A204.1 (cell line): Measurements from ENCODE around the gene LIPG.
"Not testable (repeated sequence)": the region's sequence is repeated elsewhere in the genome, so short reads cannot be mapped to it uniquely, and the experiment has no call there.

ENCODE experiments used
- FAIRE-seq: peaks from 2 replicates; lab custom pipeline; 2012; peaks lifted over from hg19 to GRCh38; lab: Jason Lieb, UNC

LIPG gene

GRCh38 chr18:49561289-49562193 is at the start of gene LIPG:
Gene LIPG, plus strand, starts transcription at chr18:49562057. Its CDS starts 252 bp downstream, at chr18:49562309.
- no peak for FAIRE-seq

GRCh38 chr18:49512876-49513275 is 49.0 kb upstream of the LIPG start:
- not testable (repeated sequence) for FAIRE-seq

- no peak for FAIRE-seq
Measured at GRCh38 chr18:49514577-49514976, 47.3 kb upstream of the LIPG start.

GRCh38 chr18:49515003-49515402 is 46.9 kb upstream of the LIPG start:
- not testable (repeated sequence) for FAIRE-seq

- FAIRE-seq, result no peak
Measured at GRCh38 chr18:49515516-49515915, 46.3 kb upstream of the LIPG start.

GRCh38 chr18:49517483-49517882 is 44.4 kb upstream of the LIPG start:
- FAIRE-seq, result no peak

- FAIRE-seq, result no peak
Measured at GRCh38 chr18:49519101-49519971, 42.5 kb upstream of the LIPG start.

- no peak for FAIRE-seq
Measured at GRCh38 chr18:49520661-49521145, 41.2 kb upstream of the LIPG start.

- FAIRE-seq, result no peak
Measured at GRCh38 chr18:49521216-49521835, 40.5 kb upstream of the LIPG start.

- FAIRE-seq, result not testable (repeated sequence)
Measured at GRCh38 chr18:49523580-49524093, 38.2 kb upstream of the LIPG start.

GRCh38 chr18:49524349-49524748 is 37.5 kb upstream of the LIPG start:
- no peak for FAIRE-seq

GRCh38 chr18:49524951-49525350 is 36.9 kb upstream of the LIPG start:
- FAIRE-seq, result no peak

- FAIRE-seq, result no peak
Measured at GRCh38 chr18:49525981-49526380, 35.9 kb upstream of the LIPG start.

GRCh38 chr18:49527631-49528327 is 34.1 kb upstream of the LIPG start:
- no peak for FAIRE-seq

GRCh38 chr18:49529596-49529995 is 32.3 kb upstream of the LIPG start:
- FAIRE-seq, result no peak

- no peak for FAIRE-seq
Measured at GRCh38 chr18:49531678-49532153, 30.1 kb upstream of the LIPG start.

GRCh38 chr18:49534846-49535601 is 26.8 kb upstream of the LIPG start:
- FAIRE-seq, result peak; percentile 6

- no peak for FAIRE-seq
Measured at GRCh38 chr18:49537232-49537896, 24.5 kb upstream of the LIPG start.

- FAIRE-seq, result no peak
Measured at GRCh38 chr18:49544362-49544761, 17.5 kb upstream of the LIPG start.

GRCh38 chr18:49546278-49546677 is 15.6 kb upstream of the LIPG start:
- no peak for FAIRE-seq
